D721Med (cell line): ENCODE data around the gene NFX1.
"Not testable (repeated sequence)": the region's sequence is repeated elsewhere in the genome, so short reads cannot be mapped to it uniquely, and the experiment has no call there.

Source experiments
- DNase-seq: peaks from one replicate; pipeline ENCODE4 v3.0.0; 2011; ENCODE audit warnings: low spot score; ENCODE audit not compliant: insufficient read length
- FAIRE-seq: peaks from 2 replicates; lab custom pipeline; 2011; peaks lifted over from hg19 to GRCh38; lab: Jason Lieb, UNC
- CTCF ChIP-seq: IDR thresholded peaks from 2 replicates; pipeline ENCODE4 v1.5.1; 2012; ENCODE audit warnings: mild to moderate bottlenecking, control low read depth; ENCODE audit not compliant: insufficient read depth; ENCODE audit errors: missing control alignments

Gene NFX1

GRCh38 chr9:33379666-33380389 is 89.5 kb downstream of the NFX1 start:
- no peak for TF ChIP-seq CTCF
- no peak for FAIRE-seq
- DNase-seq, result no peak

DNA sequence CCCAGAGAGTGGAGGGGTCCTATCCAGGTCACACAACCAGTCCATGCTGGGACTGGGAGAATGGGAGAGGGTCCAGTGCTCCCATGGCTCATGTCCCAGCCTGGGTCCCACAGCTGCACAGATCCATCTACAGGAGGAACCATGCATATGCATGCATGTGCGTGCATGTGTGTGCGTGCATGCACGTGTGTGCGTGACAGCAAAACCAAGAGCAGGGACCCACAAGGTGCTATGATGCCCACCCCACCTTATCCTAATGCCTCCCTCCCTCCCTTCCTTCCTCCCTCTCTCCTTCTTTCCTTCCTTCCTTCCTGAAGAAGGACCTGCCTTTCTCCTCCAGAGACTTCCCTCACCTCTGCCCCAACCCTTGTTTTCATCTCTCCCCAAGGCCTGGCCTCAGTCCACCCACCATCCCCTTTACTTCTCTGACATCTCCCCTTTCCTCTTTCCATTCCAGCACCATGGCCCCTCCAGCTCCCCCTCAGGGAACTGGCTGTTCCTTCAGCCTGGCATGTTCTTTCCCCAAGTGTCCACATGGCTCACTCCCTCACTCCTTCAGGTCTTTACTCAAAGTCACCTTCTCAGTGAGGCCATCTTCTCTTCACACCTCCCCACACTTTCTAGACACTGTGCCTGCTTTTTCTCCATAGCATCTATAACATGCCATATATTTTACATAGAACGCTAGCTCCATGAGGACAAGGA is 90.2 kb downstream of the NFX1 start:
- FAIRE-seq, result no peak
- TF ChIP-seq CTCF, result no peak
- no peak for DNase-seq

- DNase-seq (no peak), FAIRE-seq (no peak)
- no peak for TF ChIP-seq CTCF
These were observed 91.0 kb downstream of the NFX1 start for GRCh38 chr9:33381231-33381791.

- not testable (repeated sequence) for FAIRE-seq, DNase-seq
These were observed 92.1 kb downstream of the NFX1 start for GRCh38 chr9:33382397-33382796.

DNA sequence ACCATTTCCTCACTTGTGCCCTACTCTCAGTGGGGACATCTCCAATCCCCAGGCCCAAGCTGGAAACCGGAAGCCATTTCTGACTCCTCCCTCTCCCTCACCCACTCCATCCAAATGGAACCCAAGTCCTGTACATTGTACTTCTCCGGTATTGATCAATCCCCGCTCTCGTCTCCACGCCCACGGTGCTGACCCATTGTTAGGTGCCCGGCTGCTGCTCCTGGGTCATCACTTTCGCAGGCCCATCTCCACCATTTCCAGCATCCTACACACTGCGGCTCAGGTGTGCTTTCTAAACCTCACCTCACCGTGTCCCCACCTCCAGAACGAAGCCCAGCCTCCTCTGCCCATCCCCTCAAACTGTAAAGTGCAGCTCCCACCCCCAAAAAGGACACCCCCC is 93.1 kb downstream of the NFX1 start:
- not testable (repeated sequence) for DNase-seq, FAIRE-seq

DNA sequence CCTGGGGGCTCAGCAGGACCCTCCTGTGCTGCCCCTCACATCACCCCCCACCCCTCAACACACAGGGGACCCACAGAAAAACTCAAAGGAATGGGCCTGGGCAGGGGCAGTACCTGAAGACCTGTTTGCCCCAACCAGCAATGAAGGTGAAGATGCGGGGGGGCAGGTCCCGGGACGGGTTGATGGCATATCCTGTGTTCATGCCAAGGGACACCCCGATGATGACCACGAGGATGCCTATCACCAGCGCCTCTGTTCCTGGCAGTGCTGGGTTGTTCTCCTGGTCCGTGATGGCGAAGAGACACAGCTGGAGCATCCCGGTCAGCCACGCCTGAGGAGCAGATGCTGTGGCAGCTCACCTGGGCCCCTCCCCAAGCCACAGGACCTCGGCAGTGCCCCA is 95.2 kb downstream of the NFX1 start:
- not testable (repeated sequence) for FAIRE-seq, DNase-seq

GRCh38 chr9:33385979-33386640 is 95.8 kb downstream of the NFX1 start:
- FAIRE-seq, DNase-seq: not testable (repeated sequence)

- not testable (repeated sequence) for FAIRE-seq, DNase-seq
These were observed 96.3 kb downstream of the NFX1 start for GRCh38 chr9:33386641-33386996.

DNA sequence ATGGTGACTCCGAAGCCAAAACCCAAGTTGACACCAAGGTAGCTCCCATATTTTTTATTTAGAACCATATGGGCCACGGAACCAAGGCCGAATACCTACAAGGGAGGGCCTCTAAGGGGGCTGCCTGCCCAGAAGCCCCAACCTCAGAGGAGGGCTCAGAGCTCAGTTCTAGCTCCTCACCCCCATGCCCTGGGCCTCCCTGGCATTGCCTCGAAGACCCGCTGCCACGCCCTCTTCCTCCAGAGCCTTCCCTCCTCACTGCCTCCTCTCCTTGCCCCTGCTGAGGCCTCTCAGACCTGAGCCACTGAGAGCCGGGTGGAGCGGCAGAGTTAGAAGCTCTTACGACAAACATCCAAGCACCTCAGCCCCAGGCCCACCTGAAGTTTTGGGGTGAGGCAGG is 96.7 kb downstream of the NFX1 start:
- FAIRE-seq, result not testable (repeated sequence)

More for the DNA sequence above, 96.7 kb downstream of the NFX1 start:
- DNase-seq, result not testable (repeated sequence)
